Fibroblast of lung (primary cell): Measurements from ENCODE around the gene AQP9. TPM values are rescaled to one million over a fixed set of nuclear protein-coding genes. Genes with fewer than 3 reads are reported as not detected.

ENCODE experiments used
- DNase-seq, 2 donors: peaks; one replicate each; pipeline versions ENCODE4 v3.0.0 to v3.0.0-alpha.2; 2010; ENCODE audit warnings: low read depth in 2 of 2
- H2AFZ ChIP-seq: 2 replicates; pipeline ENCODE4 v1.5.1; 2012; ENCODE audit warnings: low read length, control low read depth, inconsistent platforms
- H3K27ac ChIP-seq: 2 replicates; pipeline ENCODE4 v1.5.1; 2011; ENCODE audit warnings: low read length, control low read depth; ENCODE audit not compliant: insufficient read depth
- H3K27me3 ChIP-seq: 2 replicates; pipeline ENCODE4 v1.5.1; 2011; ENCODE audit warnings: mild to moderate bottlenecking, low read length; ENCODE audit not compliant: control insufficient read depth, insufficient read depth
- H3K36me3 ChIP-seq: 2 replicates; pipeline ENCODE4 v1.5.1; 2011; ENCODE audit warnings: low read length; ENCODE audit not compliant: control insufficient read depth, insufficient read depth
- H3K4me1 ChIP-seq: 2 replicates; pipeline ENCODE4 v1.5.1; 2011; ENCODE audit warnings: low read length; ENCODE audit not compliant: control insufficient read depth, insufficient read depth; ENCODE audit errors: extremely low read depth
- H3K4me2 ChIP-seq: 2 replicates; pipeline ENCODE4 v1.5.1; 2011; ENCODE audit warnings: low read length, control low read depth; ENCODE audit not compliant: insufficient read depth; ENCODE audit errors: extremely low read depth
- H3K4me3 ChIP-seq, 4 experiments: fragments of 200-600 bp in 1 of 4; sonication (generic) in 1 of 4; replicated peaks in 1 of 4; 2 replicates each; pipeline ENCODE4 v1.5.1; 2011 to 2016; ENCODE audit warnings: low read length in 4 of 4, low read depth in 3 of 4, mild to moderate bottlenecking in 3 of 4, control low read depth in 2 of 4, inconsistent platforms in 1 of 4, mixed read lengths in 1 of 4; ENCODE audit not compliant: insufficient read depth in 1 of 4; ENCODE audit errors: control extremely low read depth in 1 of 4
- H3K79me2 ChIP-seq: 2 replicates; pipeline ENCODE4 v1.5.1; 2012; ENCODE audit warnings: mild to moderate bottlenecking, low read length, inconsistent platforms; ENCODE audit not compliant: control insufficient read depth, insufficient read depth
- H3K9ac ChIP-seq: 2 replicates; pipeline ENCODE4 v1.5.1; 2011; ENCODE audit warnings: mild to moderate bottlenecking, low read length, control low read depth; ENCODE audit not compliant: insufficient read depth
- H3K9me3 ChIP-seq: 2 replicates; pipeline ENCODE4 v1.5.1; 2012; ENCODE audit warnings: low read depth, low read length; ENCODE audit not compliant: control insufficient read depth, insufficient read depth
- H4K20me1 ChIP-seq: 2 replicates; pipeline ENCODE4 v1.5.1; 2011; ENCODE audit warnings: low read length; ENCODE audit not compliant: control insufficient read depth, insufficient read depth; ENCODE audit errors: extremely low read depth
- CTCF ChIP-seq, 2 donors: IDR thresholded peaks in 1 of 2; conservative IDR thresholded peaks in 1 of 2; 1 replicate in 1 of 2; 2 replicates in 1 of 2; pipeline ENCODE4 v1.5.1; 2011 to 2012; ENCODE audit warnings: low read length in 2 of 2, control low read depth in 1 of 2, inconsistent platforms in 1 of 2, low read depth in 1 of 2, mild to moderate bottlenecking in 1 of 2
- EZH2 ChIP-seq: IDR thresholded peaks from 2 replicates; pipeline ENCODE4 v1.5.1; 2012; ENCODE audit warnings: low read length, control low read depth, mild to moderate bottlenecking; ENCODE audit errors: missing control alignments
- polyA plus RNA-seq, 2 donors: library from polyadenylated mRNA; depleted of rRNA in 1 of 2; stranded (reverse) in 1 of 2; unstranded in 1 of 2; fragments of >200 nt; gene quantifications; 2 replicates each; pipeline ENCODE4 v1.2.1, GENCODE V29; 2011 to 2012; ENCODE audit warnings: missing spikeins in 1 of 2
- total RNA-seq: library from RNA; depleted of rRNA; stranded (reverse); fragments of >200 nt; gene quantifications from 2 replicates; pipeline ENCODE4 v1.2.1, GENCODE V29; 2014

The AQP9 gene
- total and polyA plus RNA-seq, 2 donors (not counting 1 experiment from before 2014, with no cell fraction given) = not detected

DNA sequence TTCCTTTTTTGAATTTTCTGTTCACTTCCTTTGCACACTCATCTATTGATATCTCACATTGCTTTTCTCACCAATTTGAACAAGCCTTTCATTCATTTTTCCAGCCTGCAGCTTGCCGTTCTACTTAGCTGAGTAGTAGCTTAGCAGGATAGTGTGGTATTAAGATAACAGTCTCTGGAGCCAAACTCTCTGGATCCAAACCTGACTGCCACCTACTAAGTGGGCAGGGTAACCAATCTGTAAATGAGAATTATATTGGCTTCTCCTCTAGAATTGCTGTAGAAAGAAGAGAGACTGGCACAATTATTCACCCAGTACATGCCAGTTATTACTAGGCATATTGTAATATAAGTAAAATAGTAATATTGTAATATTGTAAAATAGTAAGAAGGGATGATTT lies 40.5 kb downstream of the AQP9 start:
- no peak for TF ChIP-seq EZH2
- TF ChIP-seq CTCF (conservative IDR thresholded peaks at IDR 0.05 in 1 of 2, IDR thresholded peaks at IDR 0.05 in 1 of 2; ENCODE audit: low read depth in 1 of 2, low read length in 2 of 2) = no peak
- H4K20me1 ChIP-seq = no peaks in the 10 kb centered on the region
- H3K27ac ChIP-seq = no peak overlapping the region
- no peaks in the 10 kb centered on the region for H3K36me3 ChIP-seq
- no peak overlapping the region for H3K4me3 ChIP-seq
- no peak overlapping the region for H3K9ac ChIP-seq
- no peaks in the 10 kb centered on the region for H3K79me2 ChIP-seq
- H2AFZ ChIP-seq = no peak overlapping the region
- H3K27me3 ChIP-seq = peaks cover 10% of the 10 kb centered on the region
- no peaks in the 10 kb centered on the region for H3K4me1 ChIP-seq
- no peak overlapping the region for H3K4me2 ChIP-seq
- no peak for DNase-seq
- H3K9me3 ChIP-seq = no peaks in the 10 kb centered on the region

DNA sequence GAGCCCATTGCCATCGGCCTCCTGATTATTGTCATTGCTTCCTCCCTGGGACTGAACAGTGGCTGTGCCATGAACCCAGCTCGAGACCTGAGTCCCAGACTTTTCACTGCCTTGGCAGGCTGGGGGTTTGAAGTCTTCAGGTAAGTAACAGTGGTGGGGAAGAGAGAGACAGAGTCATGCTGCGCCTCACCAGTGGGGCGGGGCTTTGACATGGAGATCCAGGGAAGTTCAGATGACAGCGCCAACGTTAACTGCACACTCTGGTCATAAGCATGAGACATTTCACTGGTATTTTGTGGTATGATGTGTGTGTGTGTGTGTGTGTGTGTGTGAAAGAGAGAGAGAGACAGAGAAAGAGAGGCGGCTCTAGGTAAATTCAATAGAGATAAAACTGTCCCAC lies 41.0 kb downstream of the AQP9 start:
- Histone ChIP-seq H3K9me3 (no peaks in the 10 kb centered on the region), H3K4me1 (no peaks in the 10 kb centered on the region), H3K4me3 (no peak overlapping the region), H3K36me3 (no peaks in the 10 kb centered on the region), H3K9ac (no peak overlapping the region), H3K4me2 (no peak overlapping the region), H3K27me3 (peaks cover 9% of the 10 kb centered on the region), H3K79me2 (no peaks in the 10 kb centered on the region), H3K27ac (no peak overlapping the region), H2AFZ (no peak overlapping the region), H4K20me1 (no peaks in the 10 kb centered on the region)
- TF ChIP-seq CTCF (conservative IDR thresholded peaks at IDR 0.05 in 1 of 2, IDR thresholded peaks at IDR 0.05 in 1 of 2; ENCODE audit: low read depth in 1 of 2, low read length in 2 of 2) = no peak
- no peak for TF ChIP-seq EZH2
- DNase-seq = peak in 1 of 2 donors; percentile 42

GRCh38 chr15:58179741-58180381 lies 41.7 kb downstream of the AQP9 start:
- H3K27me3 ChIP-seq = peaks cover 12% of the 10 kb centered on the region
- no peak overlapping the region for H3K4me3 ChIP-seq
- H3K79me2 ChIP-seq = no peaks in the 10 kb centered on the region
- TF ChIP-seq CTCF (conservative IDR thresholded peaks at IDR 0.05 in 1 of 2, IDR thresholded peaks at IDR 0.05 in 1 of 2; ENCODE audit: low read depth in 1 of 2, low read length in 2 of 2) (no peak), EZH2 (no peak)
- peak overlapping the region; percentile 9 for H3K4me2 ChIP-seq
- no peaks in the 10 kb centered on the region for H3K36me3 ChIP-seq
- peak in 1 of 2 donors; percentile 17 for DNase-seq
- H3K9me3 ChIP-seq = no peaks in the 10 kb centered on the region
- no peak overlapping the region for H2AFZ ChIP-seq
- H3K27ac ChIP-seq = no peak overlapping the region
- no peak overlapping the region for H3K9ac ChIP-seq
- no peaks in the 10 kb centered on the region for H4K20me1 ChIP-seq
- no peaks in the 10 kb centered on the region for H3K4me1 ChIP-seq
